ENCODE data around the gene PCYOX1L.
"Not testable (repeated sequence)": the region's sequence is repeated elsewhere in the genome, so short reads cannot be mapped to it uniquely, and the experiment has no call there.

PCYOX1L gene

GRCh38 chr5:149382517-149383220 lies 24.8 kb downstream of the PCYOX1L start:
- DNase-seq: no peak

DNA sequence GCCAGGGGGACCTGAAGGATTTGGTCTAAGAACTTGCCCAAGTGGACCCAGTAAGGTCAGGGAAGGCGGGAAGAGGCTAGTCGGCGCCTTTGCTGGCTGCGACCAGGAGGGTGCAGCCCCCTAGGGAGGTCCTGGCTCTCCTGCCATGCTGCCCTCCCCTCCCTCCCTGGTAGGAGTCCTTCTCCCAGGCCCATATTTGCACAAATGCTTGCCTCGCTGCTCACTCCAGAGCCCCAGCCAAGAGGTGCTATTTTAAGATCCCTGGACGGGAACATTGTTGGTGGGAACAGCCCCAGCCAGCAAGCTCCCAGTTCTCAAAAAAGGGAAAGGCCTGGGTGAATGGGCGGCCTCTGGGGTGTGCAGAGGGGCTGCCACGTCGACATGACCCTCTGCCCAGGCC lies 25.6 kb downstream of the PCYOX1L start:
- DNase-seq: no peak

GRCh38 chr5:149386166-149386565 lies 28.3 kb downstream of the PCYOX1L start:
- no peak for DNase-seq

- no peak for DNase-seq
These were observed 29.3 kb downstream of the PCYOX1L start for GRCh38 chr5:149387081-149387631.

GRCh38 chr5:149387982-149388381 lies 30.1 kb downstream of the PCYOX1L start:
- DNase-seq: no peak

DNA sequence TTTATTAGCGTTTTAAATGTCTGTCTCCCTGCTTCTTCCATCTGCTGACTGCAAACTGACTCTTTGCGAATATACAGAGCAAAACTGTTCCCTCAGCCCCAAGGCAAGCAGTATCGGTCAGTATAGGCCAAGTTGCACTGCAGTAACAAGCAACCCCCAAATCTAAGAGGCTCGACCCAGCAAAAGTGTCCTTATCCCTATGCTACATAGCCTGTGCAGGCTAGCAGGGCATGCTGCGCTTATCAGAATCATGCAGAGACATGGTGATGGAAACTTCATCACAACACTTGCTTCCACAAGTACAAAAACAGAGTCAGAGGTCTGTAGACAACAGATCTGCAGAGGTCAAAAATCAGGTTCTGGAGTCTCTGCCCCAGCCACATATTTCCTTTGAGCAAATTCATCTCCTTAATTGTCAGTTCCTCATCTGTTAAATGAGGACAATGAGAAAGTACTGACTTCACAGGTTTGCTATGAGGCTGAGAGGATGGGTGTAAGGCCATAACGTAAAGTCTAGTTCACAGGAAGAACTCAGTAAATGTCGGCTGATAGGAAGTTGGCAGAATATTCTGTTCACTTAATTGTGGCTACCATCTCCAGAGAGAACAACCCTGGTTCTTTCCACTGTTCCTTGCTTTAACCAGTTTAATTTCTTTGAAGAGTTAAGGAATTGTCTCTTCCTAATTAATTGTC lies 30.8 kb downstream of the PCYOX1L start:
- DNase-seq: no peak

- no peak for DNase-seq
These were observed 32.0 kb downstream of the PCYOX1L start for GRCh38 chr5:149389552-149390495.

GRCh38 chr5:149391076-149391475 lies 33.2 kb downstream of the PCYOX1L start:
- not testable (repeated sequence) for DNase-seq

GRCh38 chr5:149391524-149391923 lies 33.7 kb downstream of the PCYOX1L start:
- no peak for DNase-seq

- no peak for DNase-seq
These were observed 34.9 kb downstream of the PCYOX1L start for GRCh38 chr5:149392718-149393117.

GRCh38 chr5:149394996-149395395 lies 37.1 kb downstream of the PCYOX1L start:
- not testable (repeated sequence) for DNase-seq

GRCh38 chr5:149397530-149397929 lies 39.7 kb downstream of the PCYOX1L start:
- DNase-seq: no peak

GRCh38 chr5:149398747-149399266 lies 41.0 kb downstream of the PCYOX1L start:
- DNase-seq: not testable (repeated sequence)

- no peak for DNase-seq
These were observed 41.9 kb downstream of the PCYOX1L start for GRCh38 chr5:149399775-149400174.

GRCh38 chr5:149400304-149400703 lies 42.5 kb downstream of the PCYOX1L start:
- DNase-seq: no peak

GRCh38 chr5:149401051-149401450 lies 43.2 kb downstream of the PCYOX1L start:
- no peak for DNase-seq

GRCh38 chr5:149402291-149402690 lies 44.4 kb downstream of the PCYOX1L start:
- DNase-seq: no peak

DNA sequence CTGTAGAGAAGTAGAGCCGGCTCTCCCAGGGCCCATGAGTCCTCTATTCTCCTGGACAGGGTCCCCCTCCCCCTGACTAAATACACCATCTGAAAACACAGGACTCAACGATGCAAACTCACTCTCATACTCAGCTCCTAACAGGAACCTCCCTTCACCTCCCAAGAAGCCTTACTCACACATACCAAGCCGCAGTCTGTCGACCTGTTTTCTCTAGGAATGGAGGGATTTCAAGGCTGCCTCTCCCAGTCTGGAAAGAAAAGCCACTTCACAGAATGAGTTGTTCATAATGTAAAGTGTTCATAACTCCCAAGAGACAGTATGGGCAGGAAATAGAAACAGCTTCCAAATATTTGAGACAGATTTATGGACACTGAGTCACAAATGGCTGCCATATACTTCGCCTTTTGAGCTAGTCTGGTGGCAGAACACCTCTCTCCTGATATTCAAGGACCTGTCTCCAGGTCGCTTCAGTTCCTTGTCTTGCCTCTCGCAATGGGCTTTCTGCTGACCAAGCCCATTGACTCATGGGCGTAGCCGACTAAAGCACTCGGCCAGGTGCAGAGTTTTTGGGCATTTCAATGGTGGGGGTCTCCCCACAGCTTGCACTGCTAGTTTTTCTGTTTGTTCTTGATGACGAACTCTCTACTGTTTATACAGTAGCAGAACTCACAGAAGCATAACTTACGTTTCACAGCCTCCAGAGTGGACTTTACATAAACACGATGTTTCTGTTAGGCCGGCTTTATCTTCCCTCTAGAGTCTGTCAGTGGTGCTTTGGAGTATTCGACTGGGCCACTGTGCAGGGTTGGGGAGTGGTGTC lies 46.3 kb downstream of the PCYOX1L start:
- DNase-seq: no peak

DNA sequence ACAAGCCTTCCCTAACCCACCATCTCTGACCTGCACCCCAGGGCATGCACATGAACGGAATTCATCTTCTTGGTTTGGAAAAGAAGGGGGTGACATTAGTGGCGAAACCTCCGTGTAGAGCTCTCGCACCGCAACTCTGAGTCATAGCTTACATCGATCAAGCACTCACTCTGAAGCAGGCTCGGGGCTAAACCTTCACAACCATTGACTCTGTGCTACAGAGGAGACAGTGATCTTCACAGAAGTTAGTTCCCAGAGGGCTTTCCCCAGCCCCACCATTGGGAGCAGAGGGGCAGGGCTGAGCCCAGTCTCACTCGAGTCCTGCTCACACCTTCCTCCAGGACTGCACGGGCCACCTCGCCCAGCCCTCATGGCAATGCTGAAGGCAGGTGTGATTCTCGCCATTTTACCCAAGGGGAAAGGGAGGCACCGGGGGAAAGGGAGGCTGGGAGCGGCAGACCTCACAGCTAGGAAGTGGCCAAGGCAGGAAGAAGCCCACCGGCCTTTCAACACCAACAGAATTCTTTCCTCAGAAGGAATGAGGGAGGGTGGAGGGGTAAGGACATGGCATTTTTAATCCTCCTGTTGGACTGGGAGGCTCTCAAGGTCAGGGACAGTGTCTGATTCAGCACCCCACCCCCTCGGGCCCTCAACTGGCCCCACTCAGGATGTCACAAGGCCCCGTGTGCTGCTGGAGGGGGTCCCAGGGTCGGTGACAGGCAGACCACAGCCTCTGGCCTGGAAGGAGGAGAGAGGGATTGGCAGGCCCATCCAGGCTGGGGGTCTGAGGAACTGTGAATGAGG lies 47.1 kb downstream of the PCYOX1L start:
- no peak for DNase-seq
